Astrocyte (in vitro differentiated cells and primary cell): ENCODE results near the gene VAV2. TPM values are rescaled to one million over a fixed set of nuclear protein-coding genes. Genes with fewer than 3 reads are reported as not detected.

Experiments
- DNase-seq: peaks from one replicate; pipeline ENCODE4 v3.0.0-alpha.2; 2010; ENCODE audit warnings: low read depth
- FAIRE-seq: peaks from 2 replicates; lab custom pipeline; 2011; peaks lifted over from hg19 to GRCh38; lab: Jason Lieb, UNC
- H2AFZ ChIP-seq: 2 replicates; pipeline ENCODE4 v1.6.0; 2012; ENCODE audit warnings: low read depth, low read length, inconsistent platforms
- H3K27ac ChIP-seq: 2 replicates; pipeline ENCODE4 v1.5.1; 2011; ENCODE audit warnings: low read depth, low read length, inconsistent platforms
- H3K27me3 ChIP-seq: 2 replicates; pipeline ENCODE4 v1.6.0; 2011; ENCODE audit warnings: low read length, inconsistent platforms; ENCODE audit not compliant: insufficient read depth
- H3K36me3 ChIP-seq: 2 replicates; pipeline ENCODE4 v1.5.1; 2011; ENCODE audit warnings: low read length, inconsistent platforms; ENCODE audit not compliant: insufficient read depth
- H3K4me1 ChIP-seq: 2 replicates; pipeline ENCODE4 v1.5.1; 2011; ENCODE audit warnings: low read length, inconsistent platforms; ENCODE audit not compliant: insufficient read depth
- H3K4me2 ChIP-seq: 2 replicates; pipeline ENCODE4 v1.6.0; 2012; ENCODE audit warnings: low read length, inconsistent platforms
- H3K4me3 ChIP-seq: 2 replicates; pipeline ENCODE4 v1.5.1; 2011; ENCODE audit warnings: low read depth, mild to moderate bottlenecking, low read length, inconsistent platforms; ENCODE audit not compliant: insufficient read depth
- H3K79me2 ChIP-seq: 2 replicates; pipeline ENCODE4 v1.6.0; 2012; ENCODE audit warnings: mild to moderate bottlenecking, low read length, inconsistent platforms; ENCODE audit not compliant: insufficient read depth
- H3K9ac ChIP-seq: 2 replicates; pipeline ENCODE4 v1.6.0; 2012; ENCODE audit warnings: mild to moderate bottlenecking, low read length, inconsistent platforms
- H3K9me3 ChIP-seq: 2 replicates; pipeline ENCODE4 v1.5.1; 2012; ENCODE audit warnings: low read depth, mild to moderate bottlenecking, low read length, inconsistent platforms; ENCODE audit not compliant: insufficient read depth
- H4K20me1 ChIP-seq: 2 replicates; pipeline ENCODE4 v1.6.0; 2012; ENCODE audit warnings: low read length, inconsistent platforms; ENCODE audit not compliant: insufficient read depth
- H3K27ac Mint-ChIP-seq: one replicate; pipeline ENCODE4 v1.8.0; 2021; ENCODE audit warnings: mild to moderate bottlenecking, mixed read lengths; ENCODE audit not compliant: unreplicated experiment
- H3K27me3 Mint-ChIP-seq: one replicate; pipeline ENCODE4 v1.8.0; 2021; ENCODE audit warnings: low read depth, mixed read lengths; ENCODE audit not compliant: unreplicated experiment
- H3K36me3 Mint-ChIP-seq: one replicate; pipeline ENCODE4 v1.8.0; 2021; ENCODE audit warnings: low read depth, mixed read lengths; ENCODE audit not compliant: unreplicated experiment
- H3K4me1 Mint-ChIP-seq: one replicate; pipeline ENCODE4 v1.8.0; 2021; ENCODE audit warnings: low read depth, mixed read lengths; ENCODE audit not compliant: unreplicated experiment
- H3K4me3 Mint-ChIP-seq: one replicate; pipeline ENCODE4 v1.8.0; 2021; ENCODE audit warnings: mild to moderate bottlenecking, moderate library complexity, mixed read lengths; ENCODE audit not compliant: unreplicated experiment
- H3K9me3 Mint-ChIP-seq: one replicate; pipeline ENCODE4 v1.8.0; 2021; ENCODE audit warnings: mild to moderate bottlenecking, mixed read lengths; ENCODE audit not compliant: unreplicated experiment
- CTCF ChIP-seq: IDR thresholded peaks from 2 replicates; pipeline ENCODE4 v1.5.1; 2011; ENCODE audit warnings: low read depth, mild to moderate bottlenecking, inconsistent platforms, low read length, moderate library complexity; ENCODE audit not compliant: insufficient read depth
- EZH2 ChIP-seq: IDR thresholded peaks from 2 replicates; pipeline ENCODE4 v1.6.1; 2012; ENCODE audit warnings: mild to moderate bottlenecking, low read length, inconsistent platforms; ENCODE audit not compliant: insufficient read depth
- total RNA-seq: library from RNA; stranded (reverse); gene quantifications from 2 replicates; pipeline ENCODE4 v1.2.1, GENCODE V29; 2021

The VAV2 gene
- total RNA-seq, 1 donor from 2014 or later: 36.5 TPM

GRCh38 chr9:133861692-133862091, 130.4 kb downstream of the VAV2 start:
- H3K9ac ChIP-seq: no peak overlapping the region
- peaks cover 72% of the 10 kb centered on the region for H4K20me1 ChIP-seq
- H3K36me3 ChIP-seq: no peaks in the 10 kb centered on the region
- H3K4me2 ChIP-seq: no peak overlapping the region
- no peak overlapping the region for H2AFZ ChIP-seq
- H3K27me3 Mint-ChIP-seq: no peaks in the 10 kb centered on the region
- no peak overlapping the region for H3K4me3 Mint-ChIP-seq
- no peaks in the 10 kb centered on the region for H3K4me1 ChIP-seq
- H3K9me3 Mint-ChIP-seq: peaks cover 5% of the 10 kb centered on the region
- H3K9me3 ChIP-seq: no peaks in the 10 kb centered on the region
- H3K27ac ChIP-seq: no peak overlapping the region
- no peaks in the 10 kb centered on the region for H3K27me3 ChIP-seq
- peaks cover 6% of the 10 kb centered on the region for H3K4me1 Mint-ChIP-seq
- no peak overlapping the region for H3K4me3 ChIP-seq
- no peak for FAIRE-seq
- no peak overlapping the region for H3K27ac Mint-ChIP-seq
- TF ChIP-seq CTCF: no peak
- no peak for TF ChIP-seq EZH2
- DNase-seq: no peak
- peaks cover 43% of the 10 kb centered on the region for H3K79me2 ChIP-seq
- peaks cover 26% of the 10 kb centered on the region for H3K36me3 Mint-ChIP-seq

- Histone ChIP-seq H3K27ac (no peak overlapping the region), H3K9ac (no peak overlapping the region), H3K4me2 (no peak overlapping the region), H2AFZ (no peak overlapping the region), H3K36me3 (no peaks in the 10 kb centered on the region), H3K4me1 (no peaks in the 10 kb centered on the region), H3K79me2 (peaks cover 43% of the 10 kb centered on the region), H3K4me3 (no peak overlapping the region), H3K9me3 (no peaks in the 10 kb centered on the region), H4K20me1 (peaks cover 77% of the 10 kb centered on the region), H3K27me3 (no peaks in the 10 kb centered on the region)
- H3K9me3 Mint-ChIP-seq: peaks cover 5% of the 10 kb centered on the region
- peaks cover 28% of the 10 kb centered on the region for H3K36me3 Mint-ChIP-seq
- DNase-seq: no peak
- no peak overlapping the region for H3K27ac Mint-ChIP-seq
- FAIRE-seq: no peak
- TF ChIP-seq EZH2 (no peak), CTCF (no peak)
- H3K4me1 Mint-ChIP-seq: peaks cover 6% of the 10 kb centered on the region
- H3K27me3 Mint-ChIP-seq: no peaks in the 10 kb centered on the region
- no peak overlapping the region for H3K4me3 Mint-ChIP-seq
Measured at GRCh38 chr9:133861086-133861485, 131.0 kb downstream of the VAV2 start.

- FAIRE-seq (no peak), DNase-seq (no peak)
- Histone ChIP-seq H3K36me3 (no peaks in the 10 kb centered on the region), H3K27ac (no peak overlapping the region), H2AFZ (no peak overlapping the region), H4K20me1 (peaks cover 78% of the 10 kb centered on the region), H3K9ac (no peak overlapping the region), H3K9me3 (no peaks in the 10 kb centered on the region), H3K4me1 (peaks cover 4% of the 10 kb centered on the region), H3K27me3 (no peaks in the 10 kb centered on the region), H3K4me2 (no peak overlapping the region), H3K4me3 (no peak overlapping the region), H3K79me2 (peaks cover 41% of the 10 kb centered on the region)
- H3K36me3 Mint-ChIP-seq: peaks cover 27% of the 10 kb centered on the region
- no peak for TF ChIP-seq CTCF
- TF ChIP-seq EZH2: no peak
- no peaks in the 10 kb centered on the region for H3K9me3 Mint-ChIP-seq
- peaks cover 6% of the 10 kb centered on the region for H3K4me1 Mint-ChIP-seq
- no peak overlapping the region for H3K4me3 Mint-ChIP-seq
- no peaks in the 10 kb centered on the region for H3K27me3 Mint-ChIP-seq
- H3K27ac Mint-ChIP-seq: no peak overlapping the region
Measured at GRCh38 chr9:133858771-133859170, 133.4 kb downstream of the VAV2 start.
